Left hindlimb (tissue), 1 donor: ENCODE measurements around the gene NOL9.

Experiments
- DNase-seq: peaks from one replicate; pipeline ENCODE4 v3.0.0-alpha.2; 2018

Gene NOL9

DNA sequence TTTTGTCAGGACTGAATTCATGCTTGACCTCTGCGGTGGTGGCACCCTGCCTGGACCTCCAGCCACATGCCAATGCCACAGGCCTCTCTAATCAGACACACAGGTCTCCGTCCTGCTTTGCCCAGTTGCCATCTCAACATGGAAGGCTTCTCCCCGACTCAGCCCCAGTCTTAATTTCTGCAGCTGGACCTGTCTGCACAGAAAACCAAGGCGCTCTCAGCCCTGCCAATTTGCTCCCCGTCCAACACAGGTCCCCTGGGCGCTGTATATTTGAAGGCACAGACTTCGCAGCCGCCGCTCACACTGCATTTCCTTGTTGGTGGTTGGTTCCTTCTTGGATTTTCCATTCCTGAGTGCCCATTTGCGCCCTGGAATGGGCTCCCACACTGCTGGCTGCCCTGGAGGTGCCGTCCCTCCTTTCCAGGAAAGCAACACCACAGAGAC is 34.8 kb downstream of the NOL9 start:
- DNase-seq = peak; percentile 85

DNA sequence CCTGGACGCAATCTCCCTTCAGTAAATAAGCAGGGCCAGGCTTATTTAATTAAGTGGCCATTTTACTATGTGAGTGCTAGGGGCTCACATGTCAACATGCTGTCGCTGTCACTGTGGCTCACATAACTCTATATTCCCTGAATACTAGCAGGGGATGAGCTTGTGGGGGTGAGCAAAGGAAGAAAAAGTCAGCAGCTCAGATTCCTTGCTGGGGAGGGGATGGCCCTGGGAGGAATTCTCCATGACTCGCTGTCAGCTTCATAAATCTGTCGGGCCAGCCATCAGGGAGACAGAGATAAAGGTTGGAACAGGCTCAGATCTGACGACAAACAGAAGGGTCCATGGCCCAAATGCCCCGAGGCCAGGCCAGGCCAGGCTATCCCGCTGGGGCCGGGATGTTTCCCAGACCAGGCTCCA is 36.9 kb downstream of the NOL9 start:
- DNase-seq = no peak

DNA sequence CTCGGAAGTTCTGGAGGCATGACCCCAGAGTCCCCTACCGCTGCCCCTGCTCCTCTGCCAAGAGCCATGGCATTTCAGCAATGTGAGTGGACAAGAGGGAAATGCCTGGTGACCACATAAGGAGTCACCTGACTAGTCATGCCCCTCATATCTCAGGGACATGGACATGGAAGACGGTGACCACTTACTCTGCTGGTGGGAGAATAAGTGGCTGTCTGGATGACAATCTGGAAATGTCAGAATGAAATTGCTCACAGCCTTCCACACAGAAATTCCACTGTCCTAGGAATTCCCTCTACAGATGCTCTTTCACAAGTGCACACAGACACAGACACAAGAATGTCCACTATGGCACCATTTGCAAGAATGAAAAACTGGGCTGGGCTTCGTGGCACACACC is 38.5 kb downstream of the NOL9 start:
- DNase-seq = no peak

DNA sequence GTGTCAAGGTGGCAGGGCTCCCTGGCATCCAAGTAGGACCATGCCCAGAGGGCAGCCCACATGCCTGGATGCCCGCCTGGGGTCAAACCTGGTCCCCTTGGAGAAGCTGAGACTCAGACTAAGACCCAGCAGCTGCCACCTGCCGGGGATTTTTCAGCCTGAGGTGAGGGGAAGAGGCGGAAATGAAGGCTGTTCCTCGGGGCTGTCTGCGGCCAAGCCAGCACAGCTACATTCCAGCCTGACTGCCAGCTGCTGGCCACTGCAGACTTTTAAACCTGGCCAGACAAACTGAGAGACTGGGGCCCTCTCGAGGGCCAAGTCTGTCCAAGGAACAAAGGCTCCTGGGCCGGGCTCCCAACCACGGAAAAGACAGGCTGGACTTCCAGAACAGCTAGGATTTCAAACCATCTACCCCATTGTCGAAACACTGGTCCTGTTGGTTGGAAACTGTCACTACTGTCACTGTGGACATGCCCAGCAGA is 41.0 kb downstream of the NOL9 start:
- no peak for DNase-seq

DNA sequence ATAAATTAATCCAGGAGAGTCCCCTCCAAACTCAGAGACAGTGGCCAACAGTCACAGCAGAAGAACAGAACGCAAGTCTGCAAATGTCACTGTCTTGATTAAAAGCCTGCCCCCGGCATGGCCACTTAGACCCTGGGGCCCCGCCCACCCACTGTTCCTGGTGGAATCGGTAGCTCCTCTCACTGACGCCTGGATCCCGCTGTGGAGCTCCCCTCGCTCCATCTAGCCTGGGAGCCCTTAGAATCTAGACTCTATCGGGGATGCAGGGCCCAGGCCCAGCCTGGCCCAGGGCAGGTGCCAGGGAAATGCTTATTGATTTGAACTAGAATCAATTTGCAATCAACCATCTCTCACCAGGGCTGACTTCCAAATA is 41.4 kb downstream of the NOL9 start:
- no peak for DNase-seq

DNA sequence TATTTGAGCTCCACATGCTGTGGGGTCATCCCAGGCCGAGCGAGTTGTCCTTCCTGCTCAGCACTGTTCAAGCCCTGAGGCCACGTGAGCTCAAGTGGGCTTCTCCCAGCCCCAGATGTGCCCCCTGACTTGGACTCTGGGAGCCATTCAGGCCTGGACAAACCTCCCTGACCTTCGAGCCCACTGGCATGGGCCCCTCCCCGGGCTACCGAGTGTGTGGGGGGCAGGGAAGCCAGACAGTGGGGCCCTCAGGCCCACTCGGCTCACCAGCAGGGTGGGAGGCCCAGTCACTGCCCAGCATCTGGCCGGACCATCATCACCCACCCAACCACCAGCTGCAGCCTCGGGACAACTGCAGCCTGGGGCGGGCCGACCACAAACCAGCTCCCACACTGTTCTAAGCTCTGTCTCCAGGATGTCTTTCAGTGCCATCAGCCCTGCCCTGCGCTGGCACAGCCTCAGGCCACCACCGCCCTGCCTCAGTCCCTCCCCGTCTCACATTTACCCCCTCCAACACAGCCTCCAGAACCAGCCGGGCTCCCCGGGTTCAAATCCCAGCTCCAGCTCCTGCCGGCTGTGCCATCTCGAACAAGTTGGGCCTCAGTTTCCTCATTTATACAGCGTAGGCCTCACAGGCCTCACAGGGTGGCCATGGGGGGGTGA is 41.9 kb downstream of the NOL9 start:
- DNase-seq = no peak

DNA sequence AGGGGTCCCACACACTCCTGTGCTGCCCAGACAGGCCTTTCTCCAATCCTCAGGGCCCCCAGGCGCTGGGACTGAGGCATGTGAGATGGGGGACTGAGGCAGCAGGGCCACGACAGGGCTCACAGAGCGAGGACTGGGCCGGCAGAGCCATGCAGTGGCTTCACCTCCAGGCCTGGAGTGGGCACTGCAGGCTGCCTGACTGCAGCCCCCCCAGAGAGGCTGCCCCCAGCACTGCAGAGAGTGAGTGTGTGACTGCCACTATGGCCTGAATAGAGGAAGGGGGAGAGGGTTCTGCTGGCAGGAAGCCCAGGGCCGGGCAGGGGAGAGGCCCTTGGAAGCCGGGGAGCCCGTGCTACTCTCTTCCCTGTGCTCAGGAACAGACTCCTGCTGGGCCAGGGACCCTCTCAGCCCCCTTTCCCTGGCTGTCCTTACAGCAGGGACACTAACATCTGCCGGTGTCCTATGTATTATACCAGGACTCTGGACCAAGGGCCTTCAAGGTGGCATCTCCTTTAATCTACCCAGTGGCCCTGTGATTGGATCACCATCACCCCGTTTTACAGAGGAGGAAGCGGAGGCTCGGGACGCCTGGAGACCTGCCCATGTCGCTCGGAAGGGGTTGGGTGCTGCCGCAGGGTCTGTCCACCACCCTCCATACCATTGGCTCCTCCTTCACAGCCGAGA is 42.6 kb downstream of the NOL9 start:
- no peak for DNase-seq

DNA sequence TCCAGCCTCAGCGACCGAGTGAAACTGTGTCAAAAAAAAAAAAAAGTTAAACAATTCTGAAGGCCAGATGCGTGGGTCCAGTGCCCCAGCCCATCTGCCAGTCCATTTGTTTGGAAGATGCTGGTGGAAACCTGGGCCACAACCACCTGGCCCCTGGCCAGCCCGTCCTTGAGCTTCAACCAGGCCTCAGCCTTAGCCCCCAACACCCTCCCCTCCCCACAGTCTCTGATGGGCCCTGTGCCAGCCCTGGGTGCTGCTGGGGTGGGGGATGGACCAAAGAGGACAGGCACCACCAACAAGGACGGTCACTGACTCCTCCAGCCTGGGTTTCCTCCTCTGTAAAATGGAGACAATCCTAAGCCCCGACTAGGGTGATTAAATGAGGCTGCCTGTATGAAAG is 43.3 kb downstream of the NOL9 start:
- no peak for DNase-seq

DNA sequence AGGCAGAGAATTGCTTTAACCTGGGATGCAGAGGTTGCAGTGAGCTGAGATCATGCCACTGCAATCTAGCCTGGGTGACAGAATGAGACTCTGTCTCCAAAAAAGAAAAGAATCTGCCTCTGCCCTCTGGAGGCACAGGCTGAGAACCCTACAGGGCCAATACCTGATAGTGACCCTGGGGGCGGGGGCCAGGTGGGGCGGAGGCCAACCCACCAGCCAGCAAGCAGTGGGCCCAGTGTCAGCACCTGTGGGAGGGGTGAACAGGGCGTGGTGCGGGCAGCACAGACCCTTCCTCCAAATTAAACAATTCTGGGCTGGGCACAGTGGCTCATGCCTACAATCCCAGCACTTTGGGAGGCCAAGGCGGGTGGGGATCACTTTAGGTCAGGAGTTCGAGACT is 43.8 kb downstream of the NOL9 start:
- no peak for DNase-seq

DNA sequence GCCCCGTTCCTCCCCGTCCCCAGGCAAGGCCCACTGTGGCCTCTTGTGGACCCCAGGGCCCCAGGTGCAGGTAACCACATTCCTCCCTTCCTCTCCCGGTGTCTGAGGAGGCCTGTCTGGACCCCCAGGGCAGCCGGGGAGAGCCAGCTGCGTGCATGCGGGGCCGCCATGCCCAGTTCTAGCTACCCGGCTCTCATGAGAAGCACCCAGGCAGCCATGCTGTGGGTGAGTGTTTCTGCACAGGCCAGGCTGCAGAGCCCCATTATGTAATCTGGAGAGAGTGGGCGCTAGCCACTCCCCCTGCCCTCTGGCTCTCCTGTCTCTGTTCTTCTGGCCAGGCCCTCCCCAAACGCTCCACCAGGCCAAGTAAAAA is 44.4 kb downstream of the NOL9 start:
- DNase-seq = peak; percentile 24

DNA sequence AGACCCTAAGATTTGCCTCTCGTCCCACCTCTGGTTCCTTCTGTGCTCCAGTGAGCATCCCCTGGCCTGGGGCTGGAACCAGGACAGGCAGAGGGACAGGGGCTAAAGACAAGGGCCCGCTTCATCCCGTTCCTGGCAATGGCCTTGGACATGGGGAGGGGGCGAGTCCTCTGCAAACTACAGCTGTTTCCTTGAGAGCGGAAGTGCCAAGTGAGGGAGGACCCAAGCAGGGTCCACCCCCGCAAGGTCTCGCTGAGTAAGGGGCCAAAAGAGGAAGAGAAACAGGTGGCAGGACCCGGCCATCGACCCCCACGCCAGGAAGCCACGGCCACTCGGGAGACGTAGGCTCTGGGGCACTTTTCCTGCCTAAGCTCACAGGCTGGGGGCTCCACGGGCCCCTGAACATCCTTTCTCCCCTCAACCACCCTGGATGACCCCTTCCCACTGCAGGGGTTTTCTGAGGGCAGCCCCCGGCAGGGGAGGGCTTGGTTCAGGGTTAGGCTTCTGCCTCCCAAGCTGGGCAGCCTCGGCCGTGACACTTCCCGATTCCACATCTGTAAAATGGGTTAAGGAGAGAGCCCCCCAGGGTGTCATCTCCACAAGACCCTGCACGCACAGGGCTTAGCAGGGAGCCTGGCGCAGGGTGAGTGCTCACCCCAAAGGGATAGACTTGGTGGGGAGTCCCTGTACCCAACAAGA is 44.9 kb downstream of the NOL9 start:
- DNase-seq = peak; percentile 35

DNA sequence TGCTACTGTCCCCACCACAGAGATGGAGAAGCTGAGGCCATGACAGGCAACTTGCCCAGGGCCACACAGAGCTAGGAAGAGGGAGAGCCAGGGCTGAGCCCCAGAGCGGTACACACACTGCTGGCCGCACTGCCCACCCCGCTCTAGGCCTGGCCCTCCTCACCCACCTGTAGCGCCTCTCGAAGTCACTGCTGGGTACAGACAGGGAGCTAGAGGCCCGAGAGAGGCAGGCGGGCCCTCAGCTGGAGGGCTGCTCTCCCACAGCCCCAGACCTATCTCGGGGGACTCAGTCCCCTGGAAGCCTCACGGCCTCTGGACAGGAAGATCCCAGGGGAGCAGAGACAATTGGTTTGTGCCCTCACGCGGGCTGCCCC is 45.5 kb downstream of the NOL9 start:
- peak; percentile 33 for DNase-seq

DNA sequence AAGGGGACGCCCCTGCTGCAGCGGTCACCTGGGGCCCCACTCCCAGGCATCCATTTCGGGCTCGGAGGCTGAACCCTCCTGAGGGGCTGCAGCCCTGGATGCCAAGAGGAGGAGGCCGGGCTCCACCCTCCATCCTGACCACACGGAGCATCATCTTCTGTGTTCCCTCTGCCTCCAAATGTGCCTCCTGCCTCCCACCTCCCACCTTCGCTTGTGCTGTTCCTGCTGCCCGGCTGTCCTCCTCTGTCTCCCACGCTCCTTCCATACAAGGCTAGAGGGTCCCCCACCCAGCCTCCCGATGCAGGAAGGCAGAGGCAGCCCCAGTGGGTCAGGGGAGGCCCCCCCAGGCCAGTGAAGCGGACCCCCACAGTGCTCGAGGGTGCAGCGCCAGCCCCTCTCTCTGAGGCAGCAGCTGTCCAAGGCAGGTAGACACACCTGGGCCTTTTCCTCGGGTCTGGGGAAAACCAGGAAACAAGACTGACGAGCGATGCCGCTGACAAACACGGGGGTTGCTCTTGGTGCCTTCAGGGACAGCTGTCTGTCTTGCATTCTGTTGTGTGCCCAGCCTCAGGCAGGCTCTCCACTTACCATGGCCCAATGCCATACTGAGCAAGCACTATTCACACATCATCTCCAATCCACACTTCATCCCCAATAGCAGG is 46.0 kb downstream of the NOL9 start:
- DNase-seq = peak; percentile 26

DNA sequence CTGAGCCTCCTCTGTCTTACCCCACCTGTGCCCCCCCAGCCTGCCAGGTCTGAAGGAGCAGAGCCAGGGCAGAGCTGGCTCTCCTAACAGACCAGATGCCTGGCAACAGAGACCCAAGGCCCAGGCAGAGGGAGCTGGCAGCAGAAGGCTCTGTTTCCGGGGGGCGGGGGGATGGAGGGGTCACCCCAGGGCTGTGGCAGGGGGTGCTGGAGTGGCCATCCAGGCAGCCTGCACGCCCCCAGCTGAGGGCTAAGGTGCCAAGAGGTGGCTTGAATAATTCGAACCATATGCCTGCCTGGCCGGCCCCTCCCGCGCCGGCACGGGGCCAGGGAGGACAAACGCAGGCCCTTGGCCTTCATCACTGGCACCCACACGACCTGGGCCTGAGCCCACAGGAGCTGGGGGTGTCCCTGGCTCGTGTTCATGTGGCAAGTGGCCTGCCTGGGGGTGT is 46.8 kb downstream of the NOL9 start:
- DNase-seq = peak; percentile 60

DNA sequence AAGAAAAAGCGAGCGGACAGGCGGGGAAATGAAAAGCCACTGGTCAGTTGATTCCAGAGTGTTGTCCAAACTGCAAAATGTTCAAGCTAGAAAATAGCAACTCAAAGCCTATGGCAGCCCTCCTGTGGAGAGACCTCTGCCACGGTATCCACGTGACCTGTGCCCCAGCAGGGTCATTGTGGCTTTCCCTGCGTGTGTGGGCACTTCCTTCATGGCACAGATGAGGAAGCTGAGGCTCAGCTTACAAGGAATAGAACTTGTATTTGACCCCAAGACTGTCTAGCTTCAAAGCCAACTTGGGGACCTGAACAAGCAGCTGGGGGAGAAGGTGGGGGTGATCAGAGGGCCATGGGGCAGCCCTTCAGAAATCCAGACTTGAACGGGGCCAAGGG is 47.3 kb downstream of the NOL9 start:
- DNase-seq = peak; percentile 23

DNA sequence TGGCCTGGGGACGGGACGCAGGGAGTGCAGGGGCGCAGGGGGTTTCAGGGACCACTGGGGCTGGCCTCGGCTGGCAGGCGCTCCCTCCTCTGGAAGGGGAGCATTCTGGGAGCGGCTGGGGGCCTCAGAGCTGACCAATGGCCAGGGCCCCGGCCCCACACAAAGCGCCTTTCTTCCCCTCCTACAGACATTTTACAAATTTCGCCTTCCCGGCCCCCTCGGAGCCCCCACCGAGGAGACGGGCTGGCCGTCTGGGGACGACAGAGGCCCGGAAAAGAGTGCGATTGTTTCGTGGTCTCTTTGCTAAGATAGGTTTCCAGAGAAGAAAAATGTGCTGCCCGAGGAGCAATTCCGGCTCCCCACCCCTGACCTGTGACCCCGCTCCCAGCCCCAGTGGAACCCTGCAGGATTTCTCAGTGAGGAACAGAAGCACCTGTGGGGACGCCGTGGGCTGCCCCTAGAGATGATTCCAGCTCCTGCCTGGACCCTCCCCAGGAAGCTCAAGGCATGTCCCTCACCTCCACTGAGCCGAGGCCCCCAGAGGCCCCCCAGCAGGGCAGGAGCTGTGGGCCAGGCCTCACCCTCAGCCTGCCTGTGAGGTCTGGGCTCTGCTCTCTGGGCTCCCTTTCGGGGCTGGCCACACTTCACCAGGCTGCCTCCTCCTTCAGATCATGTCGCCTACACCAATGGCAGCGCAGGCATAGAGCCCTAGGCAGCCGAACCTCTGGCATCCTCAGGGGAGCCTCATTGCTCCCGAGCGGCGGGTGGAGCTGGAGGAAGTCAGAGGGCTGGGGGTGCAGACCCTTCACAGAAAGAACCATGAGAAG is 47.9 kb downstream of the NOL9 start:
- DNase-seq = peak; percentile 27

DNA sequence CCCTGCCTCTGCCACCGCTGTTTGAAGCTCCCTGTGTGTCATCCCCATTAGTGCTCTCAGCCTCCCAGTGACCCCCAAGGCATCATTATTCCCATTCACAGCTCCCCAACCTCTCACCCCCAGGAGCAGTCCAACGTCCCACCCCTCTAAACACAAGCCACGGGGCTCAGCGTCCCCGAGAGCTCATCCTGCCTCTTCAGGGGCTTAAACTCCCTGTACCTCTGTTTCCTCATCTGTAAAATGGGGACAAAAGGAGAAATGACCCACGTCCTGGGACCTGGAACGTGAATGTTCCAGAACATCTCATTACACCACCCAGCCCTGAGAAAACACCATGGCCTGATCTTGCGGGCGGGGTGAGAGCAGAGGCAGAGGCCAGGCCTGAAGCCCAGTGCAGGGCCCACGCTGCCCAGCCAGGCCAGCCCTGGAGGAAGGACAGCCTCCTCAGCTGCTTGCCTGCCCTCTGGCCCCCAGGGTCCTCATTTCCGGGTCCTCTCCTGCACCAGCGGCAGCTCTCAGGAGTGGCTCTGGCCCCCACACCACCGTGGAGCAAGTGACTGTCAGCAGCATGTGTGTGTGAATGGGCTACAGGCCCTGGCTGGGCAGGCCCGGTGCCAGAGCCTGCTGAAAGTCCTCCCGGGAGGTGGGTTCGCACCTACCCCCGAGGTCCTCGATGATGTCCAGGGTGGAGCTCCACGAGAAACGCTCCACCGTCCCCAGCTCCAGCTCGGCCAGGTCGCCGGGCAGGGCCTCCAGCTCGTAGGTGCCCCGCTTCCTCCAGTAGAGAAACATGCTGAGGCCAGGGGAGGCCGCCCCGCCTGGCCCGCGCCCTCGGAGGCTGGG is 48.7 kb downstream of the NOL9 start:
- DNase-seq = peak; percentile 25

DNA sequence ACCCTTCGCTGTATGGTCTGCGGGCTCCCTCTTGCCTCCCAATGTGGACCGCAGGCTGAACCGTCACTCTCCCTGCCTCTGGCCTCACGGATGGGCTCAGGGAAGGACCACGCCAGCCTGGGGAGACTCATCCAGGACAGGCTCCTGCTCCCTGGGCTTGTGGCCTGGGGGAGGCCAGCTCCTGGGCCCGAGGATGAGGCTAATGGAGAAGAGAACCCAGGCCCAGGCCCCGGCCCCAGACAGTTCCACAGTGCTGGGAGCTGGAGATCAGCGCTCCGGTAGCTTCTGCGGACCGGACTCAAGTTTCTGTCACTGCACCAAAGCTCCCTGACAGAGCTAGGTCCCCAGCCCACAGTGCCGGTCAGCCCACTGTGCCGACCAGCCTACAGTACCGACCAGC is 49.4 kb downstream of the NOL9 start:
- DNase-seq = no peak

DNA sequence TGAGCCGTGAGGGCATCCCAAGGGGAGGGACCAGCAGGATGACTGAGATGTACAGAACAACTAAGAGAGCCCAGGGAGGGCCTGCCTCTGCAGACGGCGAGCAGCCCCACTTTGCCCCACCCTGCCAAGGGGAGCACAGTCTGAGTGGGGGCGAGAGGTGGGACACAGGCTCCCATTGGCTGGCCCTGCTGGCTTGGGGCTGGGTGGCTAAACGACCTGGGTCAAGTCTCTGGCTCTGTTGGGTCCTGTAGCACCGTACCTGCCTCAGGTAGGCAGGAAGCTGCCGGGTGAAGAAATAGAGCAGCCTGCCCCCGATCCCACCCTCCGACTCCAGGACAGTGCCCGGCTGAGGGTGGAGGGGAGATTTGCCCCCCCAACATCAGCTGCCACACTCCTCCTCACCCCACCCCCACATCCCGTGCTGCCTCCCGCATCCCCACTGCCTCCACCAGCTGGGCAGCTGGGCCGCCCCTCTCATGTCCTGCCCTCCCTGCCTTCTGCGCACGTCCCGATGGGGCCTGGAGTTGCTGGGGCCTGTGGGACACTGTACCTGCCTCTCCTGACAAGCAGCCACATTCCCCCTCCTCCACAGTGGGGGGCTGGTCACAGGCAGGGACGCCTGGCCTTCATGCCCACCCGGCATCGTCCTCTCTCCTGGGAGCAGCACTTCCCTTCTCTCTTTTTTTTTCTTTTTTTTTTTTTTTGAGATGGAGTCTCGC is 50.3 kb downstream of the NOL9 start:
- DNase-seq = peak; percentile 28

DNA sequence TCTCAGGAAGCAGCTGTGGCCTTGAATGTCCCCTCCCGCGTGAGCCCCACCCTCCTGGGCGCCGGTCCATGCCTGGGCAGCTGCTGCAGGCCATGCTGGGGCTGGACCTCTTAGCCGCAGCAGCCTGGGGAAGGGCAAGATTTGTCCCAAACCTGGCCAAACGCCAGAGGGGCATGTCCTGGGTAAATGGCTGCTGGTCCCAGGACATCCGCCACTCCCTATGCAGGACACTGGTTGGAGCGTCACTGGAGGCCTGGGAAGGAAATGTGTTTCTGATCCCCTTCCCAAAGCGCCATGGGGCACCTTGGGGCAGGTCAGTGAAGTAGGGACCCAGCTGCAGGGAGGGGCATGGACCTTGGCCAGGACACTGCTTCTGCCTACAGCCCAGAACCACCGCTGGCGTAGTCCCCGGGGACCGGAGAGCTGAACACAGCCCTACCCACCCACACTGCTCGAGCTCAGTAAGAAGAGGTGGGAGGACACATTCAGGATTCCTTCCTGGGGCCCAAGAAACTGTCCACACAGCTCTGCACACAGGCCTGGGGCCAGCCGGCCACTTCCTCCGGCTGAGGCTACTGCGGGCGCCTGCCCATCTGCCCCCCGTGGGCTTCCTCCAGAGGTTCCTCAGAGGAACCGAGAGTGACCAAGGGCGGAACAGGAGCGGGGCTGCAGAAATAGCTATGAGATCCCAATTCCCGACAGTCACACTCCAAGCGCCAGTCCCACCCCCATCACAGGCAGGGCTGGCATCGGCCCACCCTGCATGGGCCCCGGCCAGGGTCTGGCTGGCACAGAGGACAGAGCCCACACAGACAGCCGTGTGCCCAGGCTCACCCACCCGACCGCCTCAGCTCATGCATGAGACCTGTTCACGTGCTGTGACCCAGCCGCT is 52.1 kb downstream of the NOL9 start:
- DNase-seq = peak; percentile 85
